Neural cell (in vitro differentiated cells): ENCODE data around the gene TMEM168. TPM values are rescaled to one million over a fixed set of nuclear protein-coding genes. Genes with fewer than 3 reads are reported as not detected.

Source experiments
- H2AFZ ChIP-seq: fragments of 200-600, 300-800 bp; sonication (generic), shearing (Covaris generic); 2 replicates; pipeline ENCODE4 v1.6.0; 2014; ENCODE audit warnings: low read depth, mild to moderate bottlenecking, antibody characterized with exemption, low read length, moderate library complexity
- H3F3A ChIP-seq: fragments of 200-600 bp; shearing (Covaris generic); 2 replicates; pipeline ENCODE4 v1.6.1; 2016; ENCODE audit warnings: mild to moderate bottlenecking, moderate library complexity, mixed read lengths, antibody characterized with exemption, low read length; ENCODE audit not compliant: insufficient read depth, poor library complexity, severe bottlenecking
- H3K27ac ChIP-seq: fragments of 200-600, 300-800 bp; sonication (generic), shearing (Covaris generic); 2 replicates; pipeline ENCODE4 v1.5.1; 2014; ENCODE audit warnings: mild to moderate bottlenecking, low read length, moderate library complexity
- H3K27me3 ChIP-seq: fragments of 300-800, 200-600 bp; sonication (generic), shearing (Covaris generic); 2 replicates; pipeline ENCODE4 v1.6.0; 2014; ENCODE audit warnings: mild to moderate bottlenecking, low read depth, low read length, moderate library complexity; ENCODE audit not compliant: insufficient read depth
- H3K36me3 ChIP-seq: fragments of 300-800, 200-600 bp; sonication (generic), shearing (Covaris generic); 2 replicates; pipeline ENCODE4 v1.5.1; 2014; ENCODE audit warnings: mild to moderate bottlenecking, antibody characterized with exemption, low read length, moderate library complexity; ENCODE audit not compliant: insufficient read depth
- H3K4me2 ChIP-seq: fragments of 300-800, 200-600 bp; sonication (generic), shearing (Covaris generic); 2 replicates; pipeline ENCODE4 v1.6.0; 2014; ENCODE audit warnings: mild to moderate bottlenecking, low read length
- H3K4me3 ChIP-seq: fragments of 300-800, 200-600 bp; sonication (generic), shearing (Covaris generic); 2 replicates; pipeline ENCODE4 v1.5.1; 2014; ENCODE audit warnings: mild to moderate bottlenecking, low read length, moderate library complexity
- H3K79me2 ChIP-seq: fragments of 200-600 bp; shearing (Covaris generic); replicated peaks from 2 replicates; pipeline ENCODE4 v1.6.0; 2014; ENCODE audit warnings: mild to moderate bottlenecking, low read length, moderate library complexity; ENCODE audit not compliant: insufficient read depth
- H3K9ac ChIP-seq: fragments of 300-800, 200-600 bp; sonication (generic), shearing (Covaris generic); 2 replicates; pipeline ENCODE4 v1.6.1; 2016; ENCODE audit warnings: mild to moderate bottlenecking, low read length, mixed read lengths
- H3K9me2 ChIP-seq: fragments of 200-600 bp; shearing (Covaris generic); 2 replicates; pipeline ENCODE4 v1.6.1; 2016; ENCODE audit warnings: mild to moderate bottlenecking, low read length, mixed read lengths; ENCODE audit not compliant: insufficient read depth
- H3K9me3 ChIP-seq: fragments of 200-600, 300-800 bp; sonication (generic), shearing (Covaris generic); 2 replicates; pipeline ENCODE4 v1.6.1; 2016; ENCODE audit warnings: mild to moderate bottlenecking, mixed run types, low read length, moderate library complexity, mixed read lengths
- H4K20me1 ChIP-seq: fragments of 200-600 bp; shearing (Covaris generic); 2 replicates; pipeline ENCODE4 v1.6.1; 2016; ENCODE audit warnings: mild to moderate bottlenecking, mixed run types; ENCODE audit not compliant: insufficient read depth
- CTCF ChIP-seq: fragments of 450-650 bp; IDR thresholded peaks from 2 replicates; pipeline ENCODE4 v1.5.1; 2014; ENCODE audit warnings: antibody characterized with exemption, mild to moderate bottlenecking, moderate library complexity; ENCODE audit not compliant: poor library complexity, severe bottlenecking
- EP300 ChIP-seq: fragments of 450-650 bp; conservative IDR thresholded peaks from 2 replicates; pipeline ENCODE4 v1.6.1; 2014; ENCODE audit warnings: antibody characterized with exemption, mild to moderate bottlenecking, moderate library complexity; ENCODE audit not compliant: poor library complexity, severe bottlenecking
- EZH2 ChIP-seq: fragments of 200-600, 300-800 bp; shearing (Covaris generic), sonication (generic); IDR thresholded peaks from 2 replicates; pipeline ENCODE4 v1.6.1; 2014; ENCODE audit warnings: antibody characterized with exemption, low read length, borderline replicate concordance, mild to moderate bottlenecking; ENCODE audit not compliant: insufficient read depth, poor library complexity, severe bottlenecking
- MXI1 ChIP-seq: fragments of 450-650 bp; conservative IDR thresholded peaks from 2 replicates; pipeline ENCODE4 v1.6.1; 2014; ENCODE audit warnings: antibody characterized with exemption, mild to moderate bottlenecking; ENCODE audit not compliant: poor library complexity, severe bottlenecking
- POLR2AphosphoS5 ChIP-seq: IDR thresholded peaks from 2 replicates; pipeline ENCODE4 v1.6.1; 2012
- RAD21 ChIP-seq: fragments of 450-650 bp; conservative IDR thresholded peaks from 2 replicates; pipeline ENCODE4 v1.6.1; 2014; ENCODE audit warnings: antibody characterized with exemption, mild to moderate bottlenecking, moderate library complexity
- REST ChIP-seq: IDR thresholded peaks from 2 replicates; pipeline ENCODE4 v1.6.1; 2012; ENCODE audit warnings: borderline replicate concordance
- SMC3 ChIP-seq: fragments of 450-650 bp; conservative IDR thresholded peaks from 2 replicates; pipeline ENCODE4 v1.6.1; 2014; ENCODE audit warnings: antibody characterized with exemption, mild to moderate bottlenecking, moderate library complexity; ENCODE audit not compliant: poor library complexity
- TAF1 ChIP-seq: IDR thresholded peaks from 2 replicates; pipeline ENCODE4 v1.6.1; 2012; ENCODE audit warnings: low read depth
- polyA plus RNA-seq: library from polyadenylated mRNA; depleted of rRNA; stranded (reverse); fragments of >200 nt; gene quantifications from 2 replicates; pipeline ENCODE4 v1.2.3, GENCODE V29; 2014

TMEM168 gene
- polyA plus RNA-seq, 1 donor from 2014 or later, result 21.9 TPM

GRCh38 chr7:112781558-112781957 lies 8.6 kb downstream of the TMEM168 start:
- H3K36me3 ChIP-seq, result no peaks in the 10 kb centered on the region
- no peaks in the 10 kb centered on the region for H4K20me1 ChIP-seq
- no peaks in the 10 kb centered on the region for H3F3A ChIP-seq
- no peak overlapping the region for H2AFZ ChIP-seq
- no peak overlapping the region for H3K9ac ChIP-seq
- TF ChIP-seq POLR2AphosphoS5 (no peak), REST (no peak), TAF1 (no peak), CTCF (no peak), SMC3 (no peak), MXI1 (no peak), RAD21 (no peak), EZH2 (no peak), EP300 (no peak)
- H3K4me3 ChIP-seq, result no peak overlapping the region
- no peak overlapping the region for H3K4me2 ChIP-seq
- no peaks in the 10 kb centered on the region for H3K79me2 ChIP-seq
- H3K9me2 ChIP-seq, result no peaks in the 10 kb centered on the region
- no peaks in the 10 kb centered on the region for H3K9me3 ChIP-seq
- H3K27ac ChIP-seq, result no peak overlapping the region
- H3K27me3 ChIP-seq, result no peaks in the 10 kb centered on the region

- no peaks in the 10 kb centered on the region for H4K20me1 ChIP-seq
- no peaks in the 10 kb centered on the region for H3K9me2 ChIP-seq
- H2AFZ ChIP-seq, result no peak overlapping the region
- H3K27ac ChIP-seq, result no peak overlapping the region
- no peak overlapping the region for H3K4me3 ChIP-seq
- no peak overlapping the region for H3K9ac ChIP-seq
- no peaks in the 10 kb centered on the region for H3K27me3 ChIP-seq
- H3F3A ChIP-seq, result no peaks in the 10 kb centered on the region
- no peak overlapping the region for H3K4me2 ChIP-seq
- TF ChIP-seq EP300 (no peak), MXI1 (no peak), POLR2AphosphoS5 (no peak), CTCF (no peak), TAF1 (no peak), EZH2 (no peak), RAD21 (no peak)
- H3K36me3 ChIP-seq, result no peaks in the 10 kb centered on the region
- no peaks in the 10 kb centered on the region for H3K79me2 ChIP-seq
- H3K9me3 ChIP-seq, result no peaks in the 10 kb centered on the region
Measured at GRCh38 chr7:112781110-112781509, 9.1 kb downstream of the TMEM168 start.
